NOMO-1 treated with dmso at 0.1 percent for 144 hours (cell line): ENCODE measurements around the gene TIPARP.
"Not testable (repeated sequence)": the region's sequence is repeated elsewhere in the genome, so short reads cannot be mapped to it uniquely, and the experiment has no call there.

Experiments used
- DNase-seq: peaks from one replicate; lab custom pipeline; 2025; ENCODE audit not compliant: unreplicated experiment; lab: John Stamatoyannopoulos, UW

The TIPARP gene

DNA sequence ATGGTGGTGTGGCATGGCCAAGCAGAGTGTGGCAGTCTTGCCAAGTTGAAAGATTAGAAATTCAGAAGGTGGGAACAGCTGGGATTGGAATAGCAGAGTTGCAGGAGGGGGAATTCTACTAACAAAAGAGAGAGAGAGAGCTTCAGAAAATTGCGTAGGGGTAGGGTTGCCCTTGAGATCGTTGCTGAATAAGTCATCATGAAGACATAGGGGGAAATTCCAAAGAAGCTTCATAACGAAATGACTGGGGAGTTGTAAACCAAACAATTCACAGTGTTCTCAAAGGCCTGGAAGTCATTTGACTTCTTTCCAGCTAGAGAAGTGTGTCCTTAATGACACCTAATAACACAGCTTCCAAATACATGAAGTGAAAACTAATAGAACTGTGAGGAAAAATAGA is 26.3 kb upstream of the TIPARP start:
- no peak for DNase-seq

DNA sequence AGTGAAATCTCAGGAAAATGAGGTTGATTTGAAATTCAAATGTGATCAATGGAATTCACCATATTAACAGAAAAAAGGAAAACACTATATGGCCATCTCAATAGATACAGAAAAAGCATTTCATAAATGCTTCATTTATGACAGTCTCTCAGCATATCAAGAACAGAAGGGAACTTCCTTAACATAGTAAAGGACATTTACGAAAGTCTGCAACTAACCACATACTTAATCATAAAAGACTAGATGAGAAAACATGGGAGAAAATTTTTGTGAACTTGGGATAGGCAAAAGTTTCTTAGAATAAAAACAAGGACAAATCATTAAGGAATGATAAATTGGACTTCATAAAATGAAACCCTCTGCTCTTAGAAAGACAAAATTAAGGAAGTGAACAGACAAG is 24.7 kb upstream of the TIPARP start:
- no peak for DNase-seq

- DNase-seq, result not testable (repeated sequence)
Measured at GRCh38 chr3:156652661-156653060, 21.7 kb upstream of the TIPARP start.

DNA sequence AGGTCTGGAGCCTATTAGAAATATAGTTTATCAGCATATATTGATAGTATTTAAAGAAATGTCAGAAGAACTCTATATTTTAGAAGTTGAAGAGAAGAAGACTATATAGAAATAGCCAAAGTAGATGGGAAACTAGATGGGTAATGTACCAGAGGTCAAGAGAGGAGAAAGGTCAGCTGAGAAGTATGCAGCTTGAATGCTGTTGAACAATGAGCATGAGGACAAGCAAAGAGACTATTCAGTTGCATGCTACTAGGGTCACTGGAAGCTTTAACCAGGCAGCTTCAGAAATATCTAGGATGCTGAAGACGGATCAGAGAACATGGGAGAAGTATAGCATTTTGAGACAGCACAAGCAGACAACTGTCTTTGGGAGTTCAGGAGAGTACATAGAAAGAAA is 19.6 kb upstream of the TIPARP start:
- DNase-seq, result no peak

DNA sequence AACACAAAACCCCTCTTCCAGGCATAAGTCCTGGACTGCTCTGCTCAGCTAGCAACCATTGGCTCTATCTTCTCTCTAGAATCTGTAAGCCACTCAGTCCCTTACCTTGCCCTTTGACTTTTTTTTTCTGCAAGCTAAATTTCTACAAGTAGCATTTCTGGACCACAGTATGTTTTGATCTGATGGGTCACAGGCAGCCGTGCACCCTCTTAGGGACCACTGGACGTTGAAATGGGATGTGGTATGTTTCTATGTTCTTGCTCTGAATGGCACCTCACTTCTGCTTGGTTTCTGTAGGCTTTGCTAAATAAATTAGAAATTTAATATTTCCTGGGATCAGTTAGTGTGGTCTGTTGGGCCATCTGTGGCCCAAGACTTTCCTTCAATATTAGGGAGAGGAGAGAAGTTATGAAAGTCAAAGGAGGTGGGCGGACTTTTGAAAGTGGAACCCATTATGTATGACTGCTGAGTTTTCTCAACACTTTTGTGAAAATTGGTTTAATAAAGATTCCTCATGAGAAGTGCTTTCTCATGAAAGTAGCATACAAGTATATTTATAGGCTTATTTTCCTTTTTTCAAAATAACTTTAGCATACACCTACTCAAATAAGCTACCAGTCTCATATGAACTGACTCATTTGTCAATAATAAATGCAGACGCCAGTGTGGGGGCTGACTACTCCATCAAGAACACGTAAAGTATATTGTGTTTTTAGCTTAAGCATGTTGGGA is 18.4 kb upstream of the TIPARP start:
- DNase-seq, result no peak

- DNase-seq, result no peak
Measured at GRCh38 chr3:156657440-156657839, 16.9 kb upstream of the TIPARP start.

GRCh38 chr3:156657862-156658731 is 16.3 kb upstream of the TIPARP start:
- DNase-seq, result no peak

DNA sequence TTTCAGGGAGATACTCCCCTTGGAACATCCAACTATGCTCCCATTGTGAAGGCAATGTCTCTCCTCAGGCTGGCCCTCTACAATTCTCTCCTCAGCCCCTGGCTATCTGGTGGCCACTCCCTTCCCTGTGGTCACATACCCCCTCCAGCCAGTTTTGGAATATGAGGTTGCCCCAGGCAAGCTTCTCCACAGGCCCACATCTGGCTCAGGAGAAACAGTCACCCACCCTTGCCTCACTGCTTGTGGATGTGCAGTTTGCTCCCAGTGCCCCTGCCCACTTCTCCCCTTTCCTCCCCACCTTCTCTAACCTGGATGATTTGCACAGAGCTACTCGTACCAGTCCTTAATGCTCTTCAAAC is 15.7 kb upstream of the TIPARP start:
- no peak for DNase-seq

DNA sequence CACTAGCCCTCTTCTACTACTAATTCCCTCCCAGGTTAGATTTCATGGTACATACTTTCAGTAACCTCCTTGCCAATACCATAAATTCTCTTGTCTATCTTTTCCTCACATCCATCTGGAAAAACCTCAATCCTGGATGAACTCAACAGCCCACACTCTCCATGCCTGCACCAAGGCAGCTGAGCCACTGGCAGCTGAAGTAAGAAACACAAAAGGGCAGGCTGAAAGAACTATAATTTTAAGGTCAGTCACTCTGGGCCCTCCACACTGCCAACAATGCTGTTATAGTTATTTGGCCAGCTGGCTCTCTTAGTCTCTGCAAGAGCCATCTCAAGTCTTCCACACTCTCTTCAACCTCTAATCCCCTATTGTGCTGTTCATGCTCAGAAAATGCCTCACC is 15.1 kb upstream of the TIPARP start:
- DNase-seq, result no peak

GRCh38 chr3:156661155-156661554 is 13.2 kb upstream of the TIPARP start:
- DNase-seq, result peak; percentile 8

DNA sequence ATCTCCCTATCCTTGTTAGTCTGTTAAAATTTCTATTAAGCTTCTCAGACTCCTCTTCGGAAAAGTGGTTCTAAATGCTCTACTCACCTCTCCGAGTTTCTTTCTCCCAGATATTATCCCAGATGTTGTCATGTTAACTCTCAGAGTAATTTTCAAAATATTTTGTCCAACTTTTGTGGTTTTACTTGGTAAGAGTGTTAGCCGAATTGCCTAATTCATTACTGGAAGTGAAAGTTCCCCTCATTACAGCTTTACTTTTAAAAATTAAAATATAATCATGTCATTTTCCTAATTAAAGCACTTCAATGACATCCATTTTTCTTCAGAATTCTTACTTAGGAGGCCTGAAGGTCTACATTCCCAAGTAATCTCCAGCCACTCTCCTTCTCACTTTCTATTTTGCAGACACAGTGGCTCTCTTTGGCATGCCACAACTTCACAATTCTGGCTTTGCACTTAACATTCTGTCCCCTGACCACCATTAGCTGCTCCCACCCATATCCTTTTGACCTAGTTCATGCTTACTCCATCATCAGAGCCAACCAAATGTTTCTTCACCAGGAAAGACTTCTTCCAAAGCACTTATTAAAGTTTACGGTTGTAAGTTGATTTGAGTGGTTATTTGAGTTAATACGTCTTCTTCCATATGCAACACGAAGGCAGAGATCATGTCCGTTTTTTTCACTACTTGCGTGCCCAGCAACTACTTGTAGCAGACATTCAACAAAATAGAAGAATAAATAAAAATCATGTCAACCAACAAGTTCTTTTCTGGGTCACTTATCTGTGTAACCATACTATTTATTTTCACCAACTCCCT is 10.2 kb upstream of the TIPARP start:
- DNase-seq, result peak; percentile 29

DNA sequence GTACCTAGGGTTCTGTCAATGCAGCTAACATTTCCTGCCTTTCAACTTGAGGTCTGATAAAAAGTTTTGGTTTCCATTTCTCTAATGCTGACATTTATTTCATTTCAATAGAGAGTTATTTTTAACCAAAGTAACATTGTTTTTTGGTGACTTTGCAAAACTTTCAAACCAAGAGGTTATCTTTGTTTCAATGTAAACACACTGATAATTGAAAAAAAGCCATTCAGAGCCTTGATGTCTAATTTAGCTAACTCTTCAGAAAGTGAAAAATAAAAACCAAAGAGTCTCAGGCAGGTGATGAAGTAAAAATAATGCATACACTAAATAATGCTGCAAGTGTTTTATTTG is 9.6 kb upstream of the TIPARP start:
- DNase-seq, result no peak

- DNase-seq, result no peak
Measured at GRCh38 chr3:156665291-156665690, 9.1 kb upstream of the TIPARP start.

GRCh38 chr3:156666073-156666472 is 8.3 kb upstream of the TIPARP start:
- no peak for DNase-seq

DNA sequence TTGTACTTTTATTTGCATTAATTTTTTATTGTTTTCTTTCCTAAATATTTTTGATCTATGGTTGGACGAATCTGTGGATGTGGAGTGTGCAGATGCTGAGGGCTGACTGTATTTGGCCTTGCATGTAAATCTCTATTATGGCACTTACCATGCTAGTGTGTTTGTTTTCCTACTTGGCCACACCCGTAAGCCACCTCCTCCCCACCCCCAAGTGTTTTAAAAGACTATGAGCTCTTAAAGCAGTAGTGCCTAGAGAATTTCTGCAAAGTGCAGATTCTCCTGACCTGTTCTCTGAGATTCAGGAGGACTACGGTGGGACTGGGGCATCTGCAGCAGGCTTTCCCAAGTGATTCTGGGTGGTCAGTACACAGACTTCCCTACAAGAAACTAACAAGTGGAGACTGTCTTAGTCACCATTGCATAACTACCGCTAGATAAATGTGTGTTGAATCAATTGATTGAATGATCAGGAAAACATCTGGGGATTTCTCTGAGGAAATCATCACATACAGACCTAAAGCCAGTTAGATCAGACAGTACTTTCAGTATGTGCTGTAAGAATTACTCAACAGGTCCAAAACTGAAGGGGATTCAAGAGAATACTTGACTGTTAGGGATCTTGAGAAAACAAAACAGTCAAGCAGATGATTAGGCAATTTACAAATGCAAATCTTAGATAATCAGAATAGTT is 6.2 kb upstream of the TIPARP start:
- DNase-seq, result no peak

GRCh38 chr3:156670077-156670476 is 4.3 kb upstream of the TIPARP start:
- no peak for DNase-seq

- no peak for DNase-seq
Measured at GRCh38 chr3:156670652-156671051, 3.7 kb upstream of the TIPARP start.

GRCh38 chr3:156673732-156674045 is 701 bp upstream of the TIPARP start:
- DNase-seq, result no peak

DNA sequence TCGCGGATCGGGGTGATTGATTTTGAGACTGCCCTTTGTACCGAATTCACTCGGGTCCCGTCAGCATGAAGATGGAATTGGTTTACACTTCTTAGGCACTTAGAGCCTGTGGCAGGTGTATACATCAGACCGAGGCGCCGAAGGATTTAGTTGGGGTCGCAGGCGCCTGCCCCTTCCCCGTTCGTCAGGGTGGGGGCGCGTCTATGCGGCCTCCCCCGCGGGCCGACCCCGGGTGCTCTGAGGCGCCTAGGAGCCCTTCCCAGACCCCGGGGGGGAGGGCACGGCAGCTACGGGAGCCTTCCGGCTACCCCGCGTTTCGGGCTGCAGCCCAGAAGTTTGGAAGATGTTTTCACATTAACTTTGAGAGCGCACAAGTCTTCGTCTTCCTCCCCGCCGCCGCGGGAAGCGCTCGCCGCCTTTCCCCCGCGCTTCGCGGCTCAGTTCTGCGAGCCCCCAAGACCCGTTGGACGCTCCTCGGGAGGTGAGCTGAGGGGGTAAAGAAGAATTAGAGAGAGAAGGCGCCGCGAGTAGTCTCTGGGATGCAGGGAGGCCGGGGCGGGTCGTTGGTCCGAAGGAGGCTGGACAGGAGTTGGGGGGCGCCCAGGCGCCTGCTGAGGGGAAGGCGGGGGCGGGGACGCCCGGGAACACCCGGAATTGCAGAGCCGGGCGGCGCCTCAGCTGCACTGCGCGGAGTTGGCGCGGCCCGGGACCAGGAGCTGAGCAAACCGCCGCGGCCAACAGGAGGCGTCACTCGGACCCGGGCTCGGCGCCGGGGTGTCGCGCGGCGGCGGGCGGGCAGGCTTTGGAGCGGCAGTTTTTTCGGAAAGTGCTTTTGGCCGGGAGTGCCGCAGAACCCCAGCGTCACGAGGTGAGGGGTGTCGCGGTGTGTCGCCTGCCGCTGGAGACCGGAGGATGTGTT is 780 bp downstream of the TIPARP start:
- peak; percentile 28 for DNase-seq
